ENCODE results near the gene ERFL.

ERFL gene

GRCh38 chr19:41859213-41859617 lies 69.0 kb downstream of the ERFL start:
- Mint-ChIP-seq H3K4me1 (peaks cover 34% of the 10 kb centered on the region), H3K27ac (peak overlapping the region; percentile 98), H3K9me3 (no peaks in the 10 kb centered on the region), H3K4me3 (peak overlapping the region; percentile 91), H3K27me3 (no peaks in the 10 kb centered on the region), H3K36me3 (peaks cover 28% of the 10 kb centered on the region)

Measured in activated naive CD4-positive, alpha-beta T cell treated with anti-CD3 and anti-CD28 coated beads, Interleukin-2, amount 50 U/mL, for 24 hours (primary cell).